ENCODE measurements around the gene ATP6V1G1.
A peak's percentile ranks its signal among the peaks of the same experiment; 100 is the strongest.

Gene ATP6V1G1

GRCh38 chr9:114611516-114612271 lies 24.1 kb downstream of the ATP6V1G1 start:
- intact Hi-C loops (cut with micrococcal nuclease) = no loop called here

GRCh38 chr9:114612272-114612923 lies 24.8 kb downstream of the ATP6V1G1 start:
- H3K36me3 Mint-ChIP-seq (ENCODE audit: low read depth) = no peaks in the 10 kb centered on the region
- intact Hi-C loops (cut with micrococcal nuclease) = no loop called here
- peaks cover 75% of the 10 kb centered on the region for H3K4me1 Mint-ChIP-seq (ENCODE audit: low read depth)
- no peaks in the 10 kb centered on the region for H3K9me3 Mint-ChIP-seq
- H3K27me3 Mint-ChIP-seq = peaks cover 2% of the 10 kb centered on the region
- H3K4me3 Mint-ChIP-seq = peak overlapping the region; percentile 69
- H3K27ac Mint-ChIP-seq = peak overlapping the region; percentile 65

More at GRCh38 chr9:114611516-114612271, 24.1 kb downstream of the ATP6V1G1 start:
- peak overlapping the region; percentile 69 for H3K4me3 Mint-ChIP-seq
- no peaks in the 10 kb centered on the region for H3K36me3 Mint-ChIP-seq (ENCODE audit: low read depth)
- peaks cover 2% of the 10 kb centered on the region for H3K27me3 Mint-ChIP-seq
- peak overlapping the region; percentile 65 for H3K27ac Mint-ChIP-seq
- H3K4me1 Mint-ChIP-seq (ENCODE audit: low read depth) = peaks cover 72% of the 10 kb centered on the region
- H3K9me3 Mint-ChIP-seq = no peaks in the 10 kb centered on the region

- H3K4me1 Mint-ChIP-seq (ENCODE audit: low read depth) = peaks cover 74% of the 10 kb centered on the region
- intact Hi-C loops (cut with micrococcal nuclease) = no loop called here
- H3K27me3 Mint-ChIP-seq = peaks cover 2% of the 10 kb centered on the region
Observed at GRCh38 chr9:114613087-114613486, 25.5 kb downstream of the ATP6V1G1 start.

GRCh38 chr9:114613919-114614318 lies 26.4 kb downstream of the ATP6V1G1 start:
- Mint-ChIP-seq H3K36me3 (ENCODE audit: low read depth) (no peaks in the 10 kb centered on the region), H3K9me3 (no peaks in the 10 kb centered on the region), H3K4me3 (no peak overlapping the region), H3K4me1 (ENCODE audit: low read depth) (peaks cover 81% of the 10 kb centered on the region), H3K27me3 (peaks cover 2% of the 10 kb centered on the region), H3K27ac (no peak overlapping the region)
- intact Hi-C loops (cut with micrococcal nuclease) = no loop called here

More at GRCh38 chr9:114613087-114613486, 25.5 kb downstream of the ATP6V1G1 start:
- no peaks in the 10 kb centered on the region for H3K9me3 Mint-ChIP-seq
- H3K4me3 Mint-ChIP-seq = no peak overlapping the region
- no peak overlapping the region for H3K27ac Mint-ChIP-seq
- H3K36me3 Mint-ChIP-seq (ENCODE audit: low read depth) = no peaks in the 10 kb centered on the region

- H3K4me1 Mint-ChIP-seq (ENCODE audit: low read depth) = peaks cover 84% of the 10 kb centered on the region
Observed at GRCh38 chr9:114614373-114614772, 26.8 kb downstream of the ATP6V1G1 start.

GRCh38 chr9:114616684-114617520 lies 29.3 kb downstream of the ATP6V1G1 start:
- H3K4me1 Mint-ChIP-seq (ENCODE audit: low read depth) = peaks cover 79% of the 10 kb centered on the region
- H3K4me3 Mint-ChIP-seq = peak overlapping the region; percentile 48
- H3K27me3 Mint-ChIP-seq = no peaks in the 10 kb centered on the region
- intact Hi-C loops (cut with micrococcal nuclease) = no loop called here
- peaks cover 9% of the 10 kb centered on the region for H3K36me3 Mint-ChIP-seq (ENCODE audit: low read depth)
- peak overlapping the region; percentile 85 for H3K27ac Mint-ChIP-seq
- no peaks in the 10 kb centered on the region for H3K9me3 Mint-ChIP-seq

More at GRCh38 chr9:114614373-114614772, 26.8 kb downstream of the ATP6V1G1 start:
- Mint-ChIP-seq H3K27me3 (peaks cover 2% of the 10 kb centered on the region), H3K27ac (no peak overlapping the region), H3K9me3 (no peaks in the 10 kb centered on the region), H3K4me3 (no peak overlapping the region), H3K36me3 (ENCODE audit: low read depth) (no peaks in the 10 kb centered on the region)
- intact Hi-C loops (cut with micrococcal nuclease) = no loop called here

GRCh38 chr9:114619191-114619761 lies 31.7 kb downstream of the ATP6V1G1 start:
- Mint-ChIP-seq H3K4me3 (peak overlapping the region; percentile 70), H3K27me3 (no peaks in the 10 kb centered on the region), H3K27ac (peak overlapping the region; percentile 85), H3K9me3 (no peaks in the 10 kb centered on the region), H3K4me1 (ENCODE audit: low read depth) (peaks cover 58% of the 10 kb centered on the region), H3K36me3 (ENCODE audit: low read depth) (peaks cover 20% of the 10 kb centered on the region)
- intact Hi-C loops (cut with micrococcal nuclease) = no loop called here

GRCh38 chr9:114621561-114621960 lies 34.0 kb downstream of the ATP6V1G1 start:
- peaks cover 30% of the 10 kb centered on the region for H3K36me3 Mint-ChIP-seq (ENCODE audit: low read depth)
- peaks cover 44% of the 10 kb centered on the region for H3K4me1 Mint-ChIP-seq (ENCODE audit: low read depth)
- H3K27me3 Mint-ChIP-seq = no peaks in the 10 kb centered on the region
- H3K27ac Mint-ChIP-seq = no peak overlapping the region
- H3K4me3 Mint-ChIP-seq = no peak overlapping the region
- intact Hi-C loops (cut with micrococcal nuclease) = no loop called here
- no peaks in the 10 kb centered on the region for H3K9me3 Mint-ChIP-seq

GRCh38 chr9:114621975-114622609 lies 34.5 kb downstream of the ATP6V1G1 start:
- intact Hi-C loops (cut with micrococcal nuclease) = no loop called here
- Mint-ChIP-seq H3K4me3 (no peak overlapping the region), H3K9me3 (no peaks in the 10 kb centered on the region), H3K4me1 (ENCODE audit: low read depth) (peaks cover 38% of the 10 kb centered on the region), H3K27me3 (no peaks in the 10 kb centered on the region), H3K36me3 (ENCODE audit: low read depth) (peaks cover 35% of the 10 kb centered on the region), H3K27ac (no peak overlapping the region)

GRCh38 chr9:114624677-114625076 lies 37.1 kb downstream of the ATP6V1G1 start:
- Mint-ChIP-seq H3K27me3 (no peaks in the 10 kb centered on the region), H3K9me3 (no peaks in the 10 kb centered on the region), H3K4me3 (no peak overlapping the region), H3K4me1 (ENCODE audit: low read depth) (peaks cover 16% of the 10 kb centered on the region), H3K27ac (no peak overlapping the region), H3K36me3 (ENCODE audit: low read depth) (peaks cover 57% of the 10 kb centered on the region)
- intact Hi-C loops (cut with micrococcal nuclease) = no loop called here

- H3K27ac Mint-ChIP-seq = no peak overlapping the region
- H3K36me3 Mint-ChIP-seq (ENCODE audit: low read depth) = peaks cover 70% of the 10 kb centered on the region
- no peak overlapping the region for H3K4me3 Mint-ChIP-seq
- H3K9me3 Mint-ChIP-seq = no peaks in the 10 kb centered on the region
- H3K4me1 Mint-ChIP-seq (ENCODE audit: low read depth) = peaks cover 12% of the 10 kb centered on the region
- intact Hi-C loops (cut with micrococcal nuclease) = no loop called here
- no peaks in the 10 kb centered on the region for H3K27me3 Mint-ChIP-seq
Observed at GRCh38 chr9:114626415-114627020, 38.9 kb downstream of the ATP6V1G1 start.

GRCh38 chr9:114627553-114627952 lies 40.0 kb downstream of the ATP6V1G1 start:
- Mint-ChIP-seq H3K9me3 (no peaks in the 10 kb centered on the region), H3K4me3 (no peak overlapping the region), H3K36me3 (ENCODE audit: low read depth) (peaks cover 70% of the 10 kb centered on the region), H3K27ac (no peak overlapping the region), H3K4me1 (ENCODE audit: low read depth) (peaks cover 6% of the 10 kb centered on the region), H3K27me3 (no peaks in the 10 kb centered on the region)
- intact Hi-C loops (cut with micrococcal nuclease) = no loop called here

GRCh38 chr9:114629563-114630090 lies 42.1 kb downstream of the ATP6V1G1 start:
- Mint-ChIP-seq H3K27ac (no peak overlapping the region), H3K4me3 (no peak overlapping the region), H3K9me3 (no peaks in the 10 kb centered on the region), H3K4me1 (ENCODE audit: low read depth) (peaks cover 3% of the 10 kb centered on the region), H3K36me3 (ENCODE audit: low read depth) (peaks cover 83% of the 10 kb centered on the region), H3K27me3 (no peaks in the 10 kb centered on the region)
- intact Hi-C loops (cut with micrococcal nuclease) = no loop called here

Data from dendritic cell treated with granulocyte-macrophage colony-stimulating factor and Interleukin-4, amounts not matched to agents 40 ng/mL and 50 ng/mL, for 4 days (primary cell).